ENCODE results near the gene SLC17A4. TPM values are rescaled to one million over a fixed set of nuclear protein-coding genes. Genes with fewer than 3 reads are reported as not detected.

Gene SLC17A4
- total RNA-seq, 2 donors from 2014 or later: 4.0 to 10.6 TPM

DNA sequence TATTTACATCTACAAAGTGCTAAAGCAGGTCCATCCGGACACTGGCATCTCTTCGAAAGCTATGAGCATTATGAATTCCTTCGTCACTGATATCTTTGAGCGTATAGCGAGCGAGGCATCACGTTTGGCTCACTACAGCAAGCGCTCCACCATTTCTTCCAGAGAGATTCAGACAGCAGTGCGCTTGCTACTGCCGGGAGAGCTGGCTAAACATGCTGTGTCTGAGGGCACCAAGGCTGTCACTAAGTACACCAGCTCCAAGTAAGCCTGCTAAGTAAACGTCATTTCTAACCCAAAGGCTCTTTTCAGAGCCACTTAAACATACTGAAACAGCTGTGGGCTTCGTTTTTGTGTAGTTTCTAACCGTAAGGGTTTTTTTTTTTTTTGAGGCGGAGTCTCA, 27.5 kb upstream of the SLC17A4 start:
- no peak for DNase-seq
- TF ChIP-seq CTCF (IDR thresholded peaks at IDR 0.05) (no peak), POLR2A (IDR thresholded peaks at IDR 0.05) (no peak)
- H3K27ac ChIP-seq: no peak overlapping the region
- no peak for ATAC-seq
- no peaks in the 10 kb centered on the region for H3K36me3 ChIP-seq (replicated peaks in 1 of 2; ENCODE audit: insufficient read depth in 1 of 2, low read depth in 2 of 2)
- no peaks in the 10 kb centered on the region for H3K4me1 ChIP-seq
- intact Hi-C loops (cut with DNase I): no loop called here
- H3K4me3 ChIP-seq: no peak overlapping the region
- 84 to 87% methylated on average over 14 of the region's 14 CpGs for WGBS, 2 donors
- H3K27me3 ChIP-seq: no peaks in the 10 kb centered on the region
- H3K9me3 ChIP-seq: no peaks in the 10 kb centered on the region

GRCh38 chr6:25730907-25731306, 23.6 kb upstream of the SLC17A4 start:
- no peak for DNase-seq

DNA sequence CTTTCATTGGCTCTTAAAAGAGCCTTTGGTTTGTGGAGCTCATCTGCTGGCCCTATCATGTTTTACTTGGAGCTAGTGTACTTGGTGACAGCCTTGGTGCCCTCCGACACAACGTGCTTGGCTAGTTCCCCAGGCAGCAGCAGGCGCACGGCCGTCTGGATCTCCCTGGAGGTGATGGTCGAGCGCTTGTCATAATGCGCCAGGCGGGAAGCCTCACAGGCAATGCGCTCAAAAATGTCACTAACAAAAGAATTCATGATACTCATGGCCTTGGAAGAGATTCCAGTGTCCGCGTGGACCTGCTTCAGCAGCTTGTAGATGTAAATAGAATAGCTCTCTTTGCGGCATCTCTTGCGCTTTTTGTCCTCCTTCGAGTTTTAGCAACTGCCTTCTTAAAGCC, 22.8 kb upstream of the SLC17A4 start:
- intact Hi-C loops (cut with DNase I): no loop called here

More at GRCh38 chr6:25730907-25731306, 23.6 kb upstream of the SLC17A4 start:
- intact Hi-C loops (cut with DNase I): no loop called here
- Histone ChIP-seq H3K36me3 (replicated peaks in 1 of 2; ENCODE audit: insufficient read depth in 1 of 2, low read depth in 2 of 2) (no peaks in the 10 kb centered on the region), H3K27ac (no peak overlapping the region), H3K4me1 (no peaks in the 10 kb centered on the region), H3K4me3 (no peak overlapping the region), H3K27me3 (no peaks in the 10 kb centered on the region), H3K9me3 (no peaks in the 10 kb centered on the region)
- 91 to 96% methylated on average over 3 of the region's 3 CpGs for WGBS, 2 donors
- no peak for ATAC-seq
- TF ChIP-seq CTCF (IDR thresholded peaks at IDR 0.05) (no peak), POLR2A (IDR thresholded peaks at IDR 0.05) (no peak)

GRCh38 chr6:25732468-25733198, 21.9 kb upstream of the SLC17A4 start:
- H3K36me3 ChIP-seq (replicated peaks in 1 of 2; ENCODE audit: insufficient read depth in 1 of 2, low read depth in 2 of 2): no peaks in the 10 kb centered on the region
- H3K27ac ChIP-seq: no peak overlapping the region
- intact Hi-C loops (cut with DNase I): no loop called here
- no peaks in the 10 kb centered on the region for H3K9me3 ChIP-seq
- no peaks in the 10 kb centered on the region for H3K4me1 ChIP-seq
- H3K4me3 ChIP-seq: no peak overlapping the region
- no peak for DNase-seq
- no peak for ATAC-seq
- H3K27me3 ChIP-seq: no peaks in the 10 kb centered on the region
- 62 to 68% methylated on average over 26 to 30 of the region's 30 CpGs for WGBS, 2 donors
- TF ChIP-seq POLR2A (IDR thresholded peaks at IDR 0.05) (no peak), CTCF (IDR thresholded peaks at IDR 0.05) (no peak)

More for the DNA sequence above, 22.8 kb upstream of the SLC17A4 start:
- DNase-seq (no peak), ATAC-seq (no peak)
- TF ChIP-seq CTCF (IDR thresholded peaks at IDR 0.05) (no peak), POLR2A (IDR thresholded peaks at IDR 0.05) (no peak)
- Histone ChIP-seq H3K36me3 (replicated peaks in 1 of 2; ENCODE audit: insufficient read depth in 1 of 2, low read depth in 2 of 2) (no peaks in the 10 kb centered on the region), H3K27me3 (no peaks in the 10 kb centered on the region), H3K4me1 (no peaks in the 10 kb centered on the region), H3K4me3 (no peak overlapping the region), H3K27ac (no peak overlapping the region), H3K9me3 (no peaks in the 10 kb centered on the region)
- WGBS, 2 donors: 91 to 94% methylated on average over 15 of the region's 15 CpGs

DNA sequence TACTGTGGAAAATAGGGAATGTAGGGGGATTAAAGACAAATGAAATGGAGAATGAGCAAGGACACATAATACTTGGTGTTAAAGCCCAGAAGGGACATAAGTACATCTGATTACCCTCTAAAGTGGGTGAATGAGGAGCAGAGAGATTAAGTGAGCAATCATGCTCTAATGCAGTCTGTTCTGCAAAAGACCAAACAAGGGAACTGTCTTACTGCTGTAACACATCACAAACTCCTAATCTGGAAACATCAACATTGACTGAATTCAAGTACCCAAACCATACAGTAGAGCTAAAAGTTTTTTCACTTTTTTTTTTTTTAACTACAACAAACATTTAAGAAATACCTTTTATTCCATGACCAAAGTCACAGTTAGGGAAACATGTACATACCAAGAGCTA, 19.3 kb upstream of the SLC17A4 start:
- TF ChIP-seq POLR2A (IDR thresholded peaks at IDR 0.05) (no peak), CTCF (IDR thresholded peaks at IDR 0.05) (no peak)
- no peak overlapping the region for H3K4me3 ChIP-seq
- ATAC-seq (no peak), DNase-seq (no peak)
- intact Hi-C loops (cut with DNase I): no loop called here
- no peaks in the 10 kb centered on the region for H3K36me3 ChIP-seq (replicated peaks in 1 of 2; ENCODE audit: insufficient read depth in 1 of 2, low read depth in 2 of 2)
- H3K27ac ChIP-seq: no peak overlapping the region
- H3K9me3 ChIP-seq: no peaks in the 10 kb centered on the region
- H3K27me3 ChIP-seq: no peaks in the 10 kb centered on the region
- H3K4me1 ChIP-seq: no peaks in the 10 kb centered on the region
